GM10266 (cell line): Measurements from ENCODE around the gene TRIM41.
A peak's percentile ranks its signal among the peaks of the same experiment; 100 is the strongest.

Experiments
- DNase-seq: peaks from one replicate; pipeline ENCODE4 v3.0.0; 2012; ENCODE audit errors: extremely low spot score
- TF ChIP-seq, protein P1 (sequence below): IDR thresholded peaks from 2 replicates; pipeline ENCODE4 v1.5.1; 2012; ENCODE audit warnings: mild to moderate bottlenecking, low read depth; ENCODE audit not compliant: control insufficient read depth, insufficient read depth; ENCODE audit errors: missing control alignments

The TRIM41 gene

DNA sequence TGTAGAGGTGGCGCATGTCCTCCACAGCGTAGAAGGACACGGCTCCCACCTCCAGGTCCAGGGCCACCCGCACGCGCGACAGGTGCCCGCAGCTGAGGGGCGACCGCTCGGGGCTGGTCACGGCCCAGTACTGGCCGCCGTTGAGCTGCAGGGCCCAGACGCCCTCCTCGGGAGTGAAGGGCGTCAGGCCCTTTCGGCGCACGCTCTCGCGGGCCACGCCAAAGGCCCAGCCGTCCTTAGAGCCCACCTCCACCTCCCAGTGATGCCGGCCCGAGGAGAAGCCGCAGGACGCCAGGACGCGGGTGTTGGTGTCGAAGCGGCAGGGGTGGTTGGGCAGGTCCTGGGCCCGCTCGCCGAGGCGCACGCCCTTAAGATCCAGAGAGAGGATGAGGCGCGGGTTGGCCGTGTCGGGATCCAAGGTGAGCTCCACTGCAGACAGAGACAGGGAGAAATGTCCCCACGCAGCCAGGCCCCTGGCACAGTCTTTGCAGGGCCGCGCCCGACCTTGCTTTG lies 27.8 kb upstream of the TRIM41 start:
- DNase-seq = no peak
- TF ChIP-seq, protein P1, sequence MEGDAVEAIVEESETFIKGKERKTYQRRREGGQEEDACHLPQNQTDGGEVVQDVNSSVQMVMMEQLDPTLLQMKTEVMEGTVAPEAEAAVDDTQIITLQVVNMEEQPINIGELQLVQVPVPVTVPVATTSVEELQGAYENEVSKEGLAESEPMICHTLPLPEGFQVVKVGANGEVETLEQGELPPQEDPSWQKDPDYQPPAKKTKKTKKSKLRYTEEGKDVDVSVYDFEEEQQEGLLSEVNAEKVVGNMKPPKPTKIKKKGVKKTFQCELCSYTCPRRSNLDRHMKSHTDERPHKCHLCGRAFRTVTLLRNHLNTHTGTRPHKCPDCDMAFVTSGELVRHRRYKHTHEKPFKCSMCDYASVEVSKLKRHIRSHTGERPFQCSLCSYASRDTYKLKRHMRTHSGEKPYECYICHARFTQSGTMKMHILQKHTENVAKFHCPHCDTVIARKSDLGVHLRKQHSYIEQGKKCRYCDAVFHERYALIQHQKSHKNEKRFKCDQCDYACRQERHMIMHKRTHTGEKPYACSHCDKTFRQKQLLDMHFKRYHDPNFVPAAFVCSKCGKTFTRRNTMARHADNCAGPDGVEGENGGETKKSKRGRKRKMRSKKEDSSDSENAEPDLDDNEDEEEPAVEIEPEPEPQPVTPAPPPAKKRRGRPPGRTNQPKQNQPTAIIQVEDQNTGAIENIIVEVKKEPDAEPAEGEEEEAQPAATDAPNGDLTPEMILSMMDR = no peak

DNA sequence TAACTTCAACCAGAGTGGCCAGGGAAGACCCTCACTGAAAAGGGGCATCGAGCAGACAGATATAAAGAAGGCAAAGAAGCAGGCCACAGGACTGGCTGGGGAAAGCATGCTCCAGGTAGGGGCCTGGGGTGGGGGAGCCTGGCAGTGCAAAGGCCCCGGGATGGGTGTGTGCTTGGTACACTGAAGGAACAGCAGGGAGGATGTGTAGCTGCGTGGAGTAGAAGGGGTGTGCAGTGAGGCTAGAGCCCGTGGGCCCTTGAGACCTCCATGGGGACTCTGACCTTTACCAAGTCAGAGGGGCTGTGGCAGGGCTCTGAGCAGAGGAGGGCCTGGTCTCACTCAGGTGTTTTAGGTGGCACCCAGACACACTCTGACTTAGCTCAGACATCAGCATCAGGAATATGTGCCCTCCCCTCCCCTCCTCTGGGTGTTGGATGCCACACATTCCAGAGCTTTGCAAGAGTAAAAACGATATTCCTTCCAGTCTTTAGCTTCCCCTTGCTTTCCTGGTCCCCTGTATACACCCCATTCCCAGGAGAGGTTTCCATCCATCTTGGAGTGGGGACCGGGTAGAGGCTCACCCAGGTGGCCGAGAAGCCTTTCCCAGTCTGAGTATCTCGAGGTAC lies 25.6 kb upstream of the TRIM41 start:
- no peak for DNase-seq
- TF ChIP-seq, protein P1 = no peak

DNA sequence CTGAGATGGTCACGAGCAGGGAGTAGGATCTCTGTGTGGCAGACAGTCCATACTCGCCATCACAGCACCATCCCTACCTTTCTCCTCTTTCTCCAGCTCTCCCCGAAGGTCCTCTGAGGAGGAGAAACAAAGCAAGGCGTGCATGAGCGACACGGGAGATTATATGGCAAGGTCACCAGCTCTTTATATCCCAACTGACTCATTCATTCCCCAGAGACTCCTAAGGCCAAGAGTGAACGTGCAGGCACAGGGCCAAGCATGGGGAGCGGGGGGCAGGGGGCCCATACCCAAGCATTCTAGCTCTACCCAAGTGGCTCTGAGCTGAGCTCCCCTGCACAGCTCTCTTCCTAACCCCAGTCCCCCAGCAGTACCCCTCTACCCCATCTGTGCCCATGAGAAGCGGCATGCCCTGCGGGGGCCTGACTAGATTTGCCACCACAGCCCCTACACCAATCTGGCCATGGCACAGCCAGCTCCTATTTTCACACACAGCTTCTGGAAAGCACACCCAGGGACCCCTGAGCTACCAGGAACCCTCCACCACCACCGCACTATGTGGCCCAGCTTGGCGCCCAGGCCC lies 24.9 kb upstream of the TRIM41 start:
- TF ChIP-seq, protein P1 = no peak

DNA sequence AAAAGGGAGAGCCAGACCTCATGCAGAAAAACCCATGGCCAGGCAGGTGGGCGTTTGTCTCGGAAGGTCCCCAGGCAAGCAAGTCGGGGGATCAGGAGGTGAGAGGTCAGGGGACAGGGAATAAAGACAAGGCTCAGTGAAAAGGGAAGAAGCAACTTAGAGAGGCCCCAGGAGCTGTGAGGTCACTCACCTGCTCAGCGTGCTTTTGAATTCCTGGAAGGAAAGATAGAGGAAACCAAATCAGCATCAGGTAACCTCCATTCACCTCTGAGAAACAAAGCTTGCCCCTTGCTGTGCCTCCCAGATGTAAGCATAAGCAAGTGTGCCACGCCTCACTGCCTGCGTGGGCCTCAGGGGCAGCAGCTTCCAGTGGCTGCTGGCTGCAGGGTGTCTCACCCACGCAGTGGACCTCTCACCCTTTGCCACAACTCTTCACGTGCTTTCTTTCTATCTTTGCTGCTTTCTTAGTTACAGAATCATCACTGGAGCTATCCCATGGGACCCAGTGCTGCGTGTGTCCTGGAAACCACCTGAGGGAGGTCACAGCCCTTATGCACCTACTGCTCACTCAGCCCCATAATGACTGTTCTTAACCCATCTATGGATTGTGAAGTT lies 24.1 kb upstream of the TRIM41 start:
- peak; percentile 80 for DNase-seq
- TF ChIP-seq, protein P1 = no peak

More for the DNA sequence above, 24.9 kb upstream of the TRIM41 start:
- peak; percentile 18 for DNase-seq

DNA sequence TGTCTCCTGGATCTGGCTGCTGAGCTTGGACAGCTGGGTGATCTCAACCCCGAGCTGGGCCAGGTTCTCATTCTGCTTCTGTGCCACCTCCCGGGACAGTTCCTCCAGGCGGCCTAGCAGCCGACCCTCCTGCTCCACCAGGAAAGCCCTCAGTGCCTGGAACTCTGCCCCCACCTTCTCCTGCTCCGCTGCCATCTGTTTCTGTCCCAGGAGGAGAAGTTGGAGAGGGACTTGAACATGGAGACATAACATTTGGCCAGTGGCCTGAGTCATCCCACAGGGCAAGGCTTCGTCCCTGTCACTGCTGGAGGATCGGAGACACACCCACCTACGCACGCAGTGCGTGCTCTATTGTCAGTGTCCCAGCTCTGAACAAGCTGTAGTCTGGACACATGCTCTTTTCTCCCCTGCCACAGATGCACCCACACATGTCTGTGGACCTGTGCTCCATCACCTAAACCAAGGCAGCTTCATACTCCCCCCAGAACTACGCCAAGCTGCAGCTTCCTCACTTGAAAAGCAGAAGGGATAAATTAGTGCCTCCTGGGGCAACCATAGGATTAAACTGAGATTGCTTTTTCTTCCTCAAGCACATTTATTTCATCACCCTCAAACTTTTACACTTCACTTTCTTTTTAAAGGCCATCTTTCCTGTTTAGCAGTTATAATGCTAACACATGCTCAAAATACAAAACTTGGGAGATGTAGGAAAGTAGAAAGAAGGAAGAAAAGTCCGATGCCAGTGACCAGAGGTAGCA lies 23.0 kb upstream of the TRIM41 start:
- TF ChIP-seq, protein P1 = no peak
- DNase-seq = no peak

DNA sequence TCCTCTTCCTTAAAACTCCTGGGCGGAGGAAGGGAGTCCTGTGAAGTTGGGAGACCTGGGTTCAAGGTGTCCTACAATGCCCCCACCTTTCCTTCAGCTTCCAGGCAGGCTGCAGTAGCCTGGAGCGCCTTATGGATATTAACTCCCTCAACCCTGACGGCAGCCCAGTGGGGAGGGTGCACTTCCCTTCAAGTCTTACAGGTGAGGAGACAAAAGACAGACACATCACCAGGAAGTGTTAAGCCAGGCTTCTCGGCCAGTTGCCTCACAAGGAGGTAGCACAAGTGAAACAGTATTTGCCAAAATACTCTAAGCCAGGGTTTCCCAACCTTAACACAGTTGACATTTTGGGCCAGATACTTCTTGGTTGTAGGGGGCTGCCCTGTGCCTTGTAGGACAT lies 22.3 kb upstream of the TRIM41 start:
- DNase-seq = no peak
- TF ChIP-seq, protein P1 = no peak
